GM19099 (cell line): Measurements from ENCODE around the gene FANCL.

ENCODE experiments used
- POLR2A ChIP-seq: IDR thresholded peaks from 3 replicates; pipeline ENCODE4 v1.6.1; 2011; ENCODE audit warnings: low read depth; ENCODE audit not compliant: insufficient read length; ENCODE audit errors: extremely low read depth

Gene FANCL

GRCh38 chr2:58109481-58109880, 131.6 kb downstream of the FANCL start:
- TF ChIP-seq POLR2A: no peak
